Stimulated activated CD8-positive, alpha-beta memory T cell treated with anti-CD3 and anti-CD28 coated beads, Interleukin-12 subunit alpha, Interleukin-12 subunit beta, amount 100 ng/mL, for 24 hours (primary cell): ENCODE measurements around the gene ABHD15.

Experiments
- DNase-seq: peaks from one replicate; pipeline ENCODE4 v3.0.0-alpha.2; 2020; ENCODE audit errors: extremely low read depth

ABHD15 gene

DNA sequence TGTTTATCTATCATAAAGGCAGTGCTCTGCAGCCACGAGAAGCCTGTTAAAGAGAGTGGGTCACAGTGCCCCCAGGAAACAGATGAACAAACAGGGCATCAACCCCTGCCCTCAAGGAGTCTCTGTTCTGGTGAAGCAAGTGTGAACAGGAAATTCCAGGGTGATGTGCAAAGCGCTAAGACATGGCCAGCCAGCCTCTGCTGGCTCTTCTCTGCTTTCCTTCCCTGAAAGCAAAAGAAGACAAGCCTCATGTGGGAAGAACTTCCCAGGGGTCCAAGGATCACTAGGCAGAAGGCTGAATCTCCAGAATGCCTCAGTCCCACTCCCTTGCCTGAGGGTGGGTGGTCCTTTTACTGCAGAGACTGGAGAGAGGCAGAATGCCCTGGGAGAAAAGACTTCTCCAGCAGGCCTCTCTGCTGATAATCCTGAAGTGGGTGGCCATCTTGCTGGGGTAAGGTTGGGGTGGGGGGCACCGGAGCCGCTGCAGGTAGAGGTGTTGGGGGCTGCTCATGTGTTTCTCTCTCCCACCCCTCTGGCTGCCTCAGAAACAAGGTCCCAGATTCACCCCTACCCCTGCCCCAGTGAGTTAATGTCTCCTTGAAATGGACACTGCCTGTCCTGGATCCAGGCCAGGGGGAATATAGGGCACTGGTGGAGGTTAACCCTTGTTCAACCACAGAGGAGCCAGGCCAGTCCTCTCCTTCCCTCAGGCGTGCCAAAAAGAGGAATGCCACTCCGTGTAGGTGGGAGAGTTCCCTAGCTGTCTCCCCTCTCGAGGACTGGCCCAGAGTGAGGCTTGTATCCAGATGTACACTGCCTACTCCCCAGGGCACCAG is 28.5 kb upstream of the ABHD15 start:
- no peak for DNase-seq

DNA sequence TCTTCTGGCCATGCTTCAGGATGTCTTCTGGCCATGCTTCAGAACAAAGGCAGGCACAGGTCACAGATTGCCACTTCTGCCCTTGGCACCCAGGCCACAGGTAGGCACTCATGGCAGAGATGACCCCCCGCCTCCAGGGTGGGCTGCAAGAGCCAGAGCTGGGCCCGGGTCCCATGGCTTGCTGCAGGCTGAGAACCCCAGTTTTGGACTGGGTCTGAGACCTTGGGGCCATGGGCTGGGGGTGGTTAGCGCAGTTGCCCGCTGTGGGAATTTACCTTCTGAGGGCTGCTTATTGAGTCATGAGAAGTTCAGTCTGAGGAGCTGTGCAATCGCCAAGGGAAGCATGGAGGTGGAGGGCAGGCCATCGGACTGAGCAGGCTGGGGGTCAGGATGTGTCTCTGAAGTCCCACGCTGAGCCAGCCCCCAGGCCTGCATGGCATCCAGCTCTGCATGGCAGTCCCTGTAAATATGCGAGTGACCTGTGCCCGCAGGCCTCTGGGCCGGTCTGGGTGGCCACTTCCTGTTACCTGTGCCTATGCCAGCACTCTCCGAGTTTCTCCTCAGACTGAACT is 27.8 kb upstream of the ABHD15 start:
- no peak for DNase-seq

DNA sequence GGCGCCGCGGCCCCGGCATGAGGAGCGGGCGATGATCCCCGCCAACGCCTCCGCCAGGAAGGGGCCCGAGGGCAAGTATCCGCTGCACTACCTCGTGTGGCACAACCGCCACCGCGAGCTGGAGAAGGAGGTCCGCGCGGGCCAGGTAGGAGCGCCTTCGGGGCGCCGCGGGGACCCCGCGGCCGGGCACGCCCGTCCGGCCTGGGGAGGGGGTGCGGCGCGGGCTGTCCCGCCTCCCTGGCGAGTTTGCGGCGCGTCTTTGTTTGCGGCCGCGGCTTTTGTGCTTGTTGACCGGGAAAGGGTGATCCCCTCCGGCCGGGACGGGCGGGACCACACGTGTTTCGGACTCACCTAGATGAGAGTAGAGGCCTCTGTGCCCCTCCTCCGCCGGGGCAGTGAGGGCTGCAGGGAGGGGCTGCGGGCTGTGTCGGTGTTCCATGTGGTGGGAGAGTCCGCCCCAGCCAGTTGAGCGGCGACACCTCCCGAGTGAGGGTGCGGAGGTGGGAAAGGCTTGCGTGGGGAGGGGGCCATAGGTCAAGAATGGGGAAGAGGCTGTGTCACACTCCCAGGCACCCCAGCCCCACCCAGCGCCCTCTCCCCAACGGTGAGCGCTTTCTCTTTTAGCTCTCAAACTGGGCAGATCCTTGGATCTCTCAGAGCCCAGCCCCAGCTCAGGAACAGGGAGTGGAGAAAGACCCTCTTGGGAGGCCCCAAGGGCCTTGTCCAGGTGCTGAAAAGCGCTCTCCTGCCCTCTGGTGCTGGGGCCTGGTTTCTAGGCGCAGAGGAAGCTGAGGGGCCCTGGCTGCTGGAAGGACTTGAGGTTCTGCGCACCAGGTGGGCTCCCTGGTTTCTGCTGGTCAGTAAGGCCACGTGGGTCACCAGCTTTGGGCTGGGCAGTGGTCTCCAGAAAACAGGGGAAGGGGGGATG is 27.0 kb upstream of the ABHD15 start:
- DNase-seq: no peak

DNA sequence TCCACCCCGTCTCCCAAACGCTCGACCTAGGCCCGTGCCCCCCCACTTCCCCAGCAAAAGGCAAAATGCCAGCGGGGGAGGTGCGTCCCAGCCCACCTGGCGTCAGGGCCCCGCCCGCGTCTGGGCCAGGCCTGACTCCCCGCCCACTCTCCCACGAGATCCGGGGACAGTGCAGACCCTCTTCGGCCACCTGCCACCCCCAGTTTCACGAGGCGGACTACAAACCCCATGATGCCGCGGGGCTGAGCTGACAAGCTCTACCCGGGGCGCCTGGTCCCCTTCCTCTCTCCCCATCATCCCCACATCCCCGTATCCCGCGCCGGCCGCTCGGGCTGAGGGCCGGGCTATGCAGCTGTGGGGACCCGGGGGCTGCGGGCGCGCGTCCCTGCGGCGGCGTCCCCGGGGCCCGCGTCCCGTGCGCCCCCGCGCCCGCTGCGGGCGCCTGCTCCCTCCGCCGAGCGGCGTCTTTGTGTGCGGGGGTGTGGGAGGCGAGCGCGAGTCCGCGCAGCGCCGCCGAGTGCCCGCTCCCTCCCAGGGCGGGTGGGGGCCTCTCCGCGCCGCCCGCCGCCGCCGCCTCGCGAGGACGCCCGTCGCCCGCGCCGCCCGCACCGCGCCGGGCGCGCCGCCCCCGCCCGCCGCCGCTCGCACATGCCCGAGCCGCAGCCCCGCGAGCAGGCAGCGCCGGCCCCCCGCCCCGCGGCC is 26.2 kb upstream of the ABHD15 start, which contains the start of gene ANKRD13B:
Gene ANKRD13B (plus strand): TSS at position 283 of the 702 bp plus-strand sequence. CDS start 490 bp downstream, outside the sequence.
- no peak for DNase-seq

DNA sequence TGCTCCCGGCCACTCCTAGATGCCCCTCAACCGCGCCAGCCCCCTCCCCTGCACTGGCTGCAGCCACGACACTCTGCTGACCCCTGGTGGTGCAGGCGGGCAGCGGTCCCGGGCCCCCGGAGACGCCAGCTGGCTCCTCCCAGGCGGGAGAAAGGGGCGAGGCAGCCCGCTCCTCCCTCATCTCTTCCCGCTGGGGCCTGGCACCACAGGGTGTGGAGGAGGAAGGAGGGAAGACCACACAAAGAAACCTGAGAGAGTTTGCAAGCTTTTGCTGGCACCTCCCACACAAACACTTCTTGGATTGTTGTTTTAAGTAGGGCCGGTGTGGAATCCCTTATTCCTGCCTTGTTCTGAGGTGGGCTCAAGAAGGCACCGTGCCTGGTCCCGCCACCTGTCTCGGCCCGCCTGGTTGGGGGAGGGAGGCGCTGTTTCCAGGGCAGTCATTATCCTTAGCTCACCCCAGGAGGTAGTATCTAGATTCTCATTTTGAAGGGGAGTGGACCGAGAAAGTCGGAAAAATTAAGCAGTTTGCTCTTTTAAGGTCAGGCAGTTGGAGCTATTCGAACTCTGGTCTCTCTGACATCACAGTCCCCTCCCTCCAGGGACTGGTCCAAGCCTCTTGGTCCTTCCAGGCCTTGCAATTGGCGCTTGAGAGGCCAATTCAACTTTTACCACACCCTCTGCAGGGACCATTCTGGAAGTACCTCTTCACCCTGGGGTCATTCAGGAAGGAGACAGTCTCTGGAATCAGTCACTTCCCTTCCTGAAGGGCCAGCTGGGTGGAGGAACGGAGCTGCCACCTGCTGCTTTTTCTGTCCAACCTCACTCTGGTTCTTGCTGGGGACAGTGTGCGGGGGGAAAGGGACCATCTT is 25.1 kb upstream of the ABHD15 start:
- DNase-seq: no peak

DNA sequence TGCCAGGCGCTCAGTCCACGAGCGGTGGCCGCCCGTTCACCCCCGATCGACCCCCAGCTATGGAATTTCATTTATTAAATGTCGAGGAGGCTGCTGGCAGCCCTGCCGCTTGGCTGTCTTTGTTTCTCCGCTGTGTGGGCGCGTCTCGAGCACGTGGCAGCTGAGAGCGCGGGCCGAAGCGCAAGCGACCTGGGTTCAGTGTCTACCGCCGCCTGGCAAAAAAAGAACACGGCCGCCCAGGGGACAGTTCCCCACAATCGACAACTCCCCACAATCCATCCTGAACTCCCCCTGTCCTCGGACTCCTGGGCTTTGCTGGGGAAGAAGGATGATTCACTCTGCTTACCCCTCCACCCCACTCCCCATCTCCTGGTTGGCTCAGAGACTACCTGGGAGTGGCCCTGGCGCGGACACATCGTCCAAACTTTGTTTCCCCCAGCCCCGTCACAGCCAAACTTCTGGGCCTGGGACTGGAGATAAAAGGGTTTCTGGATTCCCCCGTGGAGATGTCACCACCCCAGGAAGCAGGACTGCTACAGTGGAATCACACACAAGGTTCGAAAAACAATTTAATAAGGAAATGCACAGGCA is 24.4 kb upstream of the ABHD15 start:
- DNase-seq: no peak

DNA sequence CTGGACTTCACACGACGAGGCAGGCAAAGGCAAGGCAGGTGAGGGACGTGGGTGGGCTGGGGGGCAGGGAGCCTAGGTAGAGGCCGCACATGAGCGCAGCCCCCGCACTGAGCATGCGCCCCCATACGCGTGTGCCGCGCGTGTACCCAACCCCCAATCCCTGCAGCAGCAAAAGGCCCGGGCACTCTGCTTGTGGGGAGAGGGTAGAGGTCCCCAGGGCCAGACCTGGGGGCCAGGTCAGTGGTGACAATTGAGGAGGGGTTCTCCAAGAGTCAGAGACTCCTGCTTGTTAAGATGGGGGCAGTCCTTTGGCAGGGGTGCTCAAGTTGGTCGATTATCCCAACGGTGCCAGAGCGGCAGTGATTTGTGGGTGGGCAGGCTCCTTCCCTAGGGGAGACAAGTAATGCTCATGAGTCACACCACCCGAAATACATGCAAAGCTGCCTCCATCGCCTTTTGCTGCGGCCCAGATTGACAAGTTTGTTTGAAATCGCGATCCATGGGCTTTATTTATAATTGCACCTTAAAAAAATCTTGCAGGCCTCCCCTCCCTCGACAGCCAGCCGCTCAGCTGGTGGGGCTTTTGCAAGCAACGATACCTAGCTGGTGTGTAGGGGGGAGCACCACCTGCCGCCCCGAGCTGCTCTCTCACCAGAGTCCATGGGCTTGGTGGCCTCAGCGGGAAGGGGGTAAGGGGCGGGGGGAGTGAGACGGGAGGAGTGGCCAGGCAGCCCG is 23.7 kb upstream of the ABHD15 start:
- DNase-seq: no peak

DNA sequence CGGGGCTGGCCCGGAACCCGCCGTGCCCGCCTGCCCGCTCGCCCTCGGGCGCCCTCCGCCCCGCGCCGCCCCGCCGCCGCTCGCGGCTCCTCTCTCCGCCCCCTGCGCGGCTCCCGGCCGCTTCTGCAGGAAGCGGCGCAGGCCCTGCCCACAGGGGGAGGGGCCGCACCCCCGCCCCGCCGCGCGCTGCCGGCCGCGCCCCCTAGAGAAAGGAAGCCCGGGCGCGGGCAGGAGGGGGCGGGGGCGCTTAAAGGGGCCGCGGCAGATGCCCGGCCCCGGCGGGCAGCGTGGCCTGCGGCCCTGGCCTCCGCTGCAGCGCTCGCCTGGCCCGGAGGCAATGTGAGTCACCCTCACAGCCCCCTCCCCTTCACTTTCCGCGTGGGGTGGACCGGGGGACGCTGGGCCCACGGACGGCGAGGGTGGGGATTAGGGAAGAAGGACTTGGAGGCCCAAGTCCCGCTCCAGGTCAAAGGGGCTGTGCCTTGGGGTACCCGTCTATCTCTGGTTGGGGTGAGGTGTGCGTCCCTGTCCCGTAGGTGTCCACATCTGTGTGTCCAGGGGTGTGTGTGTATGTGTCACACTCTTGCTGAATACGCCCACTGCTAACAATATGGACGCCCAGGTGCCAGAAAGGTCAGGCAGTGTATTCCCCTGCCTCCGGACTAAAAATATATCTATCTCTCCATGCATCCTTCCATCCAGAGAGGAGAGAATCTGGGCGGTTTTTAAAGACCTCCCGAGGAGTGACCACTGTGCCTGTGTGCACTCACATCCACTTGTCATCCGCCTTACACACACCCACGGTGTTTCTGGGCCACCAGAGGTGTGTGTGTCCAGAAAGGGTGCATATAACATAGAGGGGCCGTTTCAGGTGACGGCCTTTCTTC is 22.9 kb upstream of the ABHD15 start, which contains the start of gene GIT1:
Gene GIT1 (minus strand): TSS at position 125 of the 887 bp plus-strand sequence. CDS start 270 bp downstream, outside the sequence.
- peak; percentile 72 for DNase-seq

DNA sequence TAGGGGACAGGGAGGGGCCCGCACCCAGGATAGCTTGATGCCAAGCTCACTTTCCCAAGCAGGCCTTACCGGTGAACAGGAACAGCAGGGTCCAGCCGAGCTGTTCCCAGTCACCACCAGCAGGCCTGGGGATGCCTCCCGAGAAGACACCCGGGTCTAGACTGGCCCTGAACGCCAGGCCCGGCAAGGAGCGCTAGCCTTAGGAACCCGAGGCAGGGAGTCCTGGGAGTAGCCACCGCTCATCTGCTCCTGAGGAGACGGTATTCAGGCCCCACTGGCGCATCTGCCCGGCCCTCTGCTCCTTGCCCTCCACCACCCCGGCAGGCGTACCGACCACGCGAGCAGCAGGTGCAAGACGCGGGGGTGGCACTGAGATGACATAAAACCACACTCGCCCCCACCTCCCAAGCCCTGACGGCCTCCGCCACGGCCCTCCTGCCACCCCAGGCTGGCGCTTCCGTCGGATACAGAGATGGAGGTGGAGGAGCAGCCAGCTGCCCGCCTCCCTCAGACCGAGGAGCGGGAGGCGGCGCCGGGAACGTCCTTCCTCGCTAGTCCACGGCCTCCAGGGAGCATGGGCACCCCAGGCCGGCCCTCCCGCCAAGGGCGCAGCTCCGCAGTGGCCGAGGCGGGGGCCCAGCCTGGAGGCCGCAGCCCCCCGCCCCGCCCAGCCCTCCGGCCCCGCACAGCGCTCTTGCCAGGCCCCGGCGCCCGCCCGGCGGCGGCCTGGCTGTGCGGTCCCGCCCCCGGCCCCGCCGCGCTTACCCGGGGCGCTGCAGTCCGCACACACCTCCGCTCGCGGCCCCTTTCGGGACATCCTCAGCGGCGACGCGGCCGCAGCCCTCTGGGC is 21.9 kb upstream of the ABHD15 start:
- DNase-seq: no peak

DNA sequence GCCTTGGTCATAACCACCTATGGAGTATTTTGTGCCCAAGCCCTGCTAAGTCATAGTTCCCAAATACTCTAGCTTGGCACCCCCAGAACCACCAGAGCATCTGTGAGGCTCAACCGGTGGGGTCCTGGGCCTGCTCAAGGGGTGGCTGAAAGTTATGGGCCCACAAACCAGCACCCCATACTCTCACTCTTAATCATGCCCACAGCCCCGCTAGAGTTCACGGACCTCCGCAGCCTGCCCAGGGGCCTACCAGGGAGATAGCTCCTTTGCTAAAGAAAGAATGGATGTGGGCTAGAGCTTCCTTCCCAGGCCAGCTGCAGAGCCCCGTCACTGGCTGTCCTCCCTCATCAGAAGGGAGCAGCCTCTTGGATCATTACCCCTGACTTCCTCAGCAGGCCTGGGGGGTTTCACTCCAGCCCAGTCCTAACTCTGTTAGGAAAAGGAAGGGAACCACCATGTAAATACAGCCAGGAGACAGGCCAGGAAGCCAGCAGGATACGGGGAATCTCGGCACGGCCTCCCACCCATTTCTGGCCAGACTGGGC is 21.3 kb upstream of the ABHD15 start:
- DNase-seq: no peak

DNA sequence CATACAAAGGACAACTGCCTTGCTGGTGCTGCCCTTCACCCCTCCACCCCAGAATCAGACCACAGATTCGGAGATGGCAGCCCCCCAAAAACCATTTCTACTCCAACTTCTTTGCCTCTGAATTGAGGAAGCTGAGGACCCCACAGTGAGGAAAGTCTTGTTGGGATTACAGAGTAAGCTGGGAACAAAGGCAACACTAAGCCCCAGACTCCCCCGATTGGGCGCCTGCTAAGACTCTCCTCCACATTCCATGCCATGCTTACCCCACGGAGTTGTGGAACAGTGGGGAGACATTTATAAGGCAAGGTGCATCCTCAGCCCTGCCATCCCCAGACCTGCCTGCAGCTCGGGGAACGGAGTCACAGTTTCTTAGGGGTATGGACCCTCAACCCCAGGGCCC is 20.8 kb upstream of the ABHD15 start:
- DNase-seq: no peak

DNA sequence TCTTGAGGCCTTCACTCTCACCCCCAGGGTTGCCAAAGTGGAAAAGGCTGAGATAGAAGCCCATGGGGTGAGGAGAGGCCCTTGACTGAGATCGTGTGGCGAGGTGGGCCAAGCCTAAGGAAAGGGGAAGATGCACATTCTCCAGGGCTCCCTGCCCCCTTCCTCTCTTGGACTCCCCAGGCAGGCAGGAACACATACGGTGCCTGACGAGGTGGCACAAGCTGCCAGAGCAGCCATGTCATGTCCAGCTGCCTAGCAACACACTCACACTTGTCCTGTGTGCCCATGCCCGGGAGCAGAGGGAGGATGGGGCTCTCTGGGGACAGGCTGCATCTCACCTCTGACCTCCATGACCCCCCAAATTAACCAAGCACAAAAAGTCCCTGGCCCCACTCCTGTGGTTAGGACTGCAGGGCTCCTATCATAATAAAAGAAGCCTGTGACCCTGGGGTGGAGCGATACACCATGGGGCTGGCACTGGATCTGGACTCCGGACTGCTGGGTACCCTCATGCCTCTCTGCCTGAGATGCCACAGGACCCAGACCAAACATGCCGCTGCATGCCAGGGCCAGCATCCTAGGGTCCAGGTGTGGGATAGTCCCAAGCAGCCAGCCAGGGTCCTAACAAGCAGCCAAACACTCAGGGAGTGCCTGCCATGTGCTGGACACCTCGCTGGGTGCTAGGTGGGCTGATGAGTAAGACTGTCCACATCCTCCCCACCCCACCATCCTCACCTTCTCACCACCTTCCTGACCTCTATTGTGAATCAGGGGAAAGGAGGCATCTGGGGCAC is 20.0 kb upstream of the ABHD15 start:
- no peak for DNase-seq

DNA sequence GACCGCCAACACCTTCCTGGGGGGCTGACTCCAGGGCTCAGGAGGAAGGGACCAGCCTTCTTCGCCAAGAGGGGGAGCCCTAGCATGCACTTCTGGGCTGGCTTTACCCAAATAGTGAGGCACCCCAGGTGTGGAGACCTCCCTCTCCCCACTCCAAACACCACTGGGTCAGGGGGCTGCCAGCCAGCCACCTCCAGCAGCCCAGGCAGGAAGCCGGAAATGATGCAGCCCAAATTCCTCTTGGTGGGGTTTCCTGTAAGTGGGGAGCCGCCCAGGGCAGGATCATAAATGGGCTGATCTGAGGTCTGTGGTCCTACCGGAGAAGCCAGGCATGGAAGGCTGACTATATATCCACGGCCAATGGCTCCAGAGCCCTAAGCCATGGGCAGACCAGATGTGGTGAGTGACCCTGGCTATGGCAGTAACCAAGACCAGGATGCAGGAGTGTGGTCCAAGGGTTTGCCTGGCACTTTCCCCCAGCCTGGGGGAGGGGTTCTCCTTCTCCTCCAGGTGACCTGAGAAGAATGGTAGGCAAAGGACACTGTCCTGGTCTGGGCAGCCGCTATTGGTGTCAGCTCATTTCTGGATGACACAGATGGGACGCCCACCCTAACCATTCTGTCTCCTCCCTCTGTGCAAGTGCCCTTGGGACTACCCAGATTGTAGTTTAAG is 18.4 kb upstream of the ABHD15 start:
- DNase-seq: no peak

DNA sequence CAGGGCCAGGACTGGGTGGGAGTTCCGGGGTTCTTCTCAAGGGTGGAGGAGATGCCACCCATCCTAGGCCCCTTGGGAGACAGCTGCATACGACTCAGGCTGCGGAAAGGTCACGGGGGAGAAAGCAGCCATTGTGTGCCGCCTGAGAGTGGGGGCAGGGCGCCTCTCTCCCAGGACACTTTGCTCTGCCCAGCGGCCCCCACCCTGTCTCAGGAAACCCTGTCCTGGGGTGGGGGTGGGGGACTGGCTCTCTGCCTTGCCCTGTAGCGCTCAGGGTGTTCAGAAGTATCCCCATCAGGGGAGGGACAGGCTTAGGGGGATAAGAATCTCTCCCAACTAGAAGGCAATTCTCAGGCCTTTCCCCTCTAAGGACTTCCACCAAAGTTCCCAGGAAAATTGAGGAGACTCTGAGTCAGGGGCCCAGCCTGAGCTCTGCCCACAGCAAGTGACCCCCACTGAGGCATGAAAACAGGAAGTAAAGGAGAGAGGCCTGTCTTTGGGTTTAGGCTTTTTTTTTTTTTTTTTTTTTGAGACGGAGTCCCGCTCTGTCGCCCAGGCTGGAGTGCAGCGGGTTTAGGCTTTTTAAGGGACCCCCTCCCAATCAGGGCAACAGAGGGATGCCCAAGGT is 17.7 kb upstream of the ABHD15 start:
- DNase-seq: no peak
